A549 (cell line): Measurements from ENCODE around the gene TUBGCP6. TPM values are rescaled to one million over a fixed set of nuclear protein-coding genes. Genes with fewer than 3 reads are reported as not detected.

ENCODE experiments used
- ATAC-seq, 2 experiments: fragments of 200-7000 bp in 1 of 2; fragments of >200 bp in 1 of 2; cut with Nextera tagmentation in 1 of 2; cut with Tn5 transposase in 1 of 2; 3 replicates each; pipeline versions ENCODE4 v1.8.0 to v1.9.1; 2018 to 2020; ENCODE audit warnings: mild to moderate bottlenecking in 1 of 2, moderate library complexity in 1 of 2
- CTCF ChIA-PET: fragments of 300-600 bp; sonication (Branson Sonifier 250); formaldehyde crosslinking; extraction: SDS; loops from one replicate; lab custom pipeline; 2021; ENCODE audit warnings: antibody characterized with exemption, inconsistent platforms; lab: Yijun Ruan, JAX
- POLR2A ChIA-PET: fragments of 350-600 bp; formaldehyde crosslinking; extraction: SDS; loops from one replicate; lab custom pipeline; 2021; ENCODE audit warnings: antibody characterized with exemption, inconsistent platforms; lab: Yijun Ruan, JAX
- DNase-seq, 2 experiments: peaks; one replicate each; pipeline versions ENCODE4 v3.0.0 to v3.0.0-alpha.2; 2011 to 2016; ENCODE audit warnings: low read depth in 1 of 2, low spot score in 1 of 2
- FAIRE-seq: peaks from 2 replicates; lab custom pipeline; 2011; peaks lifted over from hg19 to GRCh38; lab: Jason Lieb, UNC
- H3K27ac ChIP-seq, 2 experiments: fragments of >200 bp; sonication (Bioruptor Twin); formaldehyde crosslinking; 3 replicates each; pipeline ENCODE4 v1.5.1; 2016 to 2017
- H3K4me1 ChIP-seq: fragments of >200 bp; sonication (Bioruptor Twin); formaldehyde crosslinking; 3 replicates; pipeline ENCODE4 v1.6.1; 2016
- H3K4me2 ChIP-seq: fragments of >200 bp; sonication (Bioruptor Twin); formaldehyde crosslinking; 3 replicates; pipeline ENCODE4 v1.6.1; 2016
- H3K4me3 ChIP-seq: fragments of >200 bp; sonication (Bioruptor Twin); formaldehyde crosslinking; 3 replicates; pipeline ENCODE4 v1.5.1; 2016
- H3K9me3 ChIP-seq: fragments of >200 bp; sonication (Bioruptor Twin); formaldehyde crosslinking; 3 replicates; pipeline ENCODE4 v1.6.1; 2016
- BHLHE40 ChIP-seq: IDR thresholded peaks from 2 replicates; pipeline ENCODE4 v1.6.1; 2012; ENCODE audit warnings: low read depth, low read length, inconsistent platforms
- CBX2 ChIP-seq: fragments of 200-600 bp; sonication (generic); IDR thresholded peaks from 2 replicates; pipeline ENCODE4 v1.6.1; 2016; ENCODE audit warnings: low read depth, mild to moderate bottlenecking, borderline replicate concordance
- CEBPB ChIP-seq, 2 experiments: fragments of >200 bp in 1 of 2; sonication (Bioruptor Twin) in 1 of 2; formaldehyde crosslinking in 1 of 2; IDR thresholded peaks; 2 replicates each; pipeline ENCODE4 v1.6.1; 2012 to 2016
- CHD2 ChIP-seq: fragments of 150-350 bp; IDR thresholded peaks from 2 replicates; pipeline ENCODE4 v1.6.1; 2014; ENCODE audit warnings: low read length; ENCODE audit not compliant: partially characterized antibody
- CHD4 ChIP-seq: fragments of 200-600 bp; sonication (generic); IDR thresholded peaks from 2 replicates; pipeline ENCODE4 v1.6.1; 2016; ENCODE audit warnings: antibody characterized with exemption, mild to moderate bottlenecking, borderline replicate concordance
- EHF ChIP-seq: fragments of 250-450 bp; sonication (Bioruptor Pico); IDR thresholded peaks from 2 replicates; pipeline ENCODE4 v1.5.0; 2020; ENCODE audit warnings: mild to moderate bottlenecking
- EHMT2 ChIP-seq: fragments of 200-600 bp; sonication (generic); IDR thresholded peaks from 2 replicates; pipeline ENCODE4 v1.6.1; 2016; ENCODE audit warnings: antibody characterized with exemption, low read depth, mild to moderate bottlenecking, moderate library complexity
- EP300 ChIP-seq, 2 experiments: fragments of >200 bp; sonication (Bioruptor Twin); formaldehyde crosslinking; IDR thresholded peaks; 2 replicates in 1 of 2; 3 replicates in 1 of 2; pipeline ENCODE4 v1.6.1; 2016 to 2017
- FOSB ChIP-seq: fragments of 250-450 bp; sonication (Bioruptor Pico); IDR thresholded peaks from 2 replicates; pipeline ENCODE4 v1.5.0; 2020; ENCODE audit warnings: mild to moderate bottlenecking, moderate library complexity
- FOSL2 ChIP-seq, 2 experiments: fragments of 450-650 bp in 1 of 2; fragments of >200 bp in 1 of 2; sonication (Bioruptor Twin) in 1 of 2; formaldehyde crosslinking; IDR thresholded peaks; 2 replicates each; pipeline versions ENCODE4 v1.5.0 to v1.6.1; 2016 to 2020; ENCODE audit warnings: mild to moderate bottlenecking in 1 of 2, moderate library complexity in 1 of 2
- FOXS1 ChIP-seq: fragments of 250-450 bp; sonication (Bioruptor Pico); IDR thresholded peaks from 2 replicates; pipeline ENCODE4 v1.5.0; 2020; ENCODE audit warnings: mild to moderate bottlenecking, moderate library complexity
- HEYL ChIP-seq: fragments of 250-450 bp; sonication (Bioruptor Pico); IDR thresholded peaks from 2 replicates; pipeline ENCODE4 v1.8.0; 2021; ENCODE audit warnings: mild to moderate bottlenecking, moderate library complexity
- HOXA7 ChIP-seq: fragments of 250-450 bp; sonication (Bioruptor Pico); IDR thresholded peaks from 2 replicates; pipeline ENCODE4 v1.5.0; 2020; ENCODE audit warnings: mild to moderate bottlenecking, moderate library complexity
- HOXB5 ChIP-seq: fragments of 250-450 bp; sonication (Bioruptor Pico); IDR thresholded peaks from 2 replicates; pipeline ENCODE4 v1.5.0; 2020; ENCODE audit warnings: mild to moderate bottlenecking, moderate library complexity
- KDM5A ChIP-seq: fragments of 200-600 bp; sonication (generic); IDR thresholded peaks from 2 replicates; pipeline ENCODE4 v1.6.1; 2016; ENCODE audit warnings: antibody characterized with exemption, mild to moderate bottlenecking
- NPAS2 ChIP-seq: fragments of 250-450 bp; sonication (Bioruptor Pico); IDR thresholded peaks from 2 replicates; pipeline ENCODE4 v1.8.0; 2022; ENCODE audit warnings: mild to moderate bottlenecking, moderate library complexity, borderline replicate concordance
- RAD21 ChIP-seq, 2 experiments: fragments of >200 bp in 1 of 2; sonication (Bioruptor Twin) in 1 of 2; formaldehyde crosslinking in 1 of 2; IDR thresholded peaks in 1 of 2; conservative IDR thresholded peaks in 1 of 2; 2 replicates in 1 of 2; 3 replicates in 1 of 2; pipeline ENCODE4 v1.6.1; 2012 to 2018; ENCODE audit warnings: inconsistent platforms in 1 of 2
- SREBF2 ChIP-seq: fragments of 450-650 bp; IDR thresholded peaks from 2 replicates; pipeline ENCODE4 v1.6.1; 2014; ENCODE audit warnings: mild to moderate bottlenecking, moderate library complexity
- TP53 ChIP-seq: fragments of 250-450 bp; sonication (Bioruptor Pico); IDR thresholded peaks from 2 replicates; pipeline ENCODE4 v1.5.0; 2021; ENCODE audit warnings: mild to moderate bottlenecking, moderate library complexity
- ZFP36 ChIP-seq: fragments of 450-650 bp; IDR thresholded peaks from 2 replicates; pipeline ENCODE4 v1.6.1; 2014; ENCODE audit warnings: borderline replicate concordance; ENCODE audit not compliant: partially characterized antibody
- ZSCAN20 ChIP-seq: fragments of 250-450 bp; sonication (Bioruptor Pico); IDR thresholded peaks from 2 replicates; pipeline ENCODE4 v1.8.0; 2022; ENCODE audit warnings: mild to moderate bottlenecking, moderate library complexity
- WGBS: methylation state at CpG from one replicate; pipeline ENCODE4 v1.1.6; 2017; ENCODE audit errors: missing lambda C conversion rate; 5-methylcytosine and 5-hydroxymethylcytosine counted together
- polyA plus RNA-seq, 4 experiments: library from polyadenylated mRNA; depleted of rRNA in 3 of 4; stranded (reverse); fragments of >200 nt; fragmentation: RNase III in 1 of 4; extraction: RNeasy Plus Mini Kit Qiagen cat#74134 plus additional on column Dnase treatment in 1 of 4; gene quantifications; 2 replicates in 3 of 4; 3 replicates in 1 of 4; pipeline ENCODE4 v1.2.3, GENCODE V29; 2011 to 2017
- TF ChIP-seq, protein P1 (sequence below): fragments of >200 bp; sonication (Bioruptor Twin); formaldehyde crosslinking; IDR thresholded peaks from 3 replicates; pipeline ENCODE4 v1.5.1; 2016
- TF ChIP-seq, protein P2 (sequence below): IDR thresholded peaks from 2 replicates; pipeline ENCODE4 v1.6.1; 2012

The TUBGCP6 gene
- polyA plus RNA-seq, 2 of the 4 experiments (the other 2 are of a cell fraction): 6.5 to 14.2 TPM

DNA sequence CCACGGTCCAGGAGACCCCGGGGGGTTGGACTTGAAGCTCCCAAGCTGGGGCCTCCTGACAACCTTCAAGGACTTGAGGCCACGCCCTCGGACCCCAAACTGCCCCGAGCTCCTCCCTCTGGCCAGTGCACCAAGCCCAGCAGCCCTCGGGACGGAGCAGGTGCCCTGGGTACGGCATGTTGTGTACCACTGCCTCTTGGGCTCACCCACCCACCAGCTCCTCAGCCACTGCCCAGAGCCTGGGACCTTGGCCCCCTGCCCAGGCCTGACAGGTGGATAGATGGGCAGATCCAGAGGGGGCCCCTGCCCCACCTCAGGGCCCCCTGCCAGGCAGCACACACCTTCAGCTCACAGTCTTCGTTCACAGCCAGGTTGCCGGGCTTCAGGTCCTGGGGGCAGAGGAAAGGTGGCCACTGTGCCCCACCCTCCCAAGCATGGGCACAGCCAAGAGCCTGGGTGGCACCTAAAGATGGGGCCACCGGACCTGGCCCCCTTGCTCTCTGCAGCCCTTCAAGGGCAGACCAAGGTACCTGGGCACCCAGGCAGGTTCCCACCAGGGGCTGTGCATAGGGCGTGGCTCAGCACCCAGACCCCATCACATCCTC is 11.5 kb upstream of the TUBGCP6 start:
- no peak overlapping the region for H3K4me2 ChIP-seq
- TF ChIP-seq CHD4 (no peak), HEYL (no peak), SREBF2 (no peak), RAD21 (conservative IDR thresholded peaks at IDR 0.05 in 1 of 2, IDR thresholded peaks at IDR 0.05 in 1 of 2) (no peak), CBX2 (no peak), FOSB (CRISPR knock-in tag) (no peak), EHMT2 (no peak), BHLHE40 (no peak), TP53 (no peak), FOXS1 (CRISPR knock-in tag) (no peak), EHF (CRISPR knock-in tag) (no peak), CEBPB (IDR thresholded peaks at IDR 0.05) (no peak), NPAS2 (no peak), ZFP36 (no peak), KDM5A (no peak), HOXA7 (no peak)
- TF ChIP-seq, protein P1, sequence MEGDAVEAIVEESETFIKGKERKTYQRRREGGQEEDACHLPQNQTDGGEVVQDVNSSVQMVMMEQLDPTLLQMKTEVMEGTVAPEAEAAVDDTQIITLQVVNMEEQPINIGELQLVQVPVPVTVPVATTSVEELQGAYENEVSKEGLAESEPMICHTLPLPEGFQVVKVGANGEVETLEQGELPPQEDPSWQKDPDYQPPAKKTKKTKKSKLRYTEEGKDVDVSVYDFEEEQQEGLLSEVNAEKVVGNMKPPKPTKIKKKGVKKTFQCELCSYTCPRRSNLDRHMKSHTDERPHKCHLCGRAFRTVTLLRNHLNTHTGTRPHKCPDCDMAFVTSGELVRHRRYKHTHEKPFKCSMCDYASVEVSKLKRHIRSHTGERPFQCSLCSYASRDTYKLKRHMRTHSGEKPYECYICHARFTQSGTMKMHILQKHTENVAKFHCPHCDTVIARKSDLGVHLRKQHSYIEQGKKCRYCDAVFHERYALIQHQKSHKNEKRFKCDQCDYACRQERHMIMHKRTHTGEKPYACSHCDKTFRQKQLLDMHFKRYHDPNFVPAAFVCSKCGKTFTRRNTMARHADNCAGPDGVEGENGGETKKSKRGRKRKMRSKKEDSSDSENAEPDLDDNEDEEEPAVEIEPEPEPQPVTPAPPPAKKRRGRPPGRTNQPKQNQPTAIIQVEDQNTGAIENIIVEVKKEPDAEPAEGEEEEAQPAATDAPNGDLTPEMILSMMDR: no peak
- TF ChIP-seq, all 56 proteins: peak for 0
- Histone ChIP-seq H3K9me3 (no peaks in the 10 kb centered on the region), H3K4me1 (peaks cover 10% of the 10 kb centered on the region; the same call in 2 of the 3 replicates), H3K4me3 (no peak overlapping the region), H3K27ac (no peak overlapping the region)
- ATAC-seq (no peak), FAIRE-seq (no peak), DNase-seq (no peak)
- POLR2A ChIA-PET: no interaction called here
- CTCF ChIA-PET: interaction anchor here (0.5 to 2.4 kb wide), 5 partner anchors 11 to 269 kb away, joined by 3 to 11 read pairs (median 4); partner anchors contain the start of gene SCO2
- WGBS: no CpG with 5 or more reads among the region's 12 CpGs

DNA sequence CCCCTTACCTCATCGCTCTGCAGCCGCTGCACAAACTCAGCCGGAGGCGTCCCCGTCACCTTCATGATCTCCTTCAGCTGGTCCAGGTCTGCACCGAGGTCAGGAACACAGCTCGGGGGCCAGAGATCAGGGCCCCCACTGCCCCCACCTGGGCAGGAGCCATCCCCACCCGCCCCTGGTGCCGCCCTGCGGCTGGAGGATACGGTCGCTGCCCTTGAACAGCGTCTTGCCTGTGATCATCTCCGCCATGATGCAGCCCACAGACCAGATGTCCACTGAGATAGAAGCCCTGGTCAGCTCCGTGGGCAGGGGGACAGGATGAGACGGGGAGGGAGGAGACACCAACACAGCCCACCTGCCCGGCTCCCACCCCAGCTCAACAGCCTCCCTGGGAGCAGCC is 10.8 kb upstream of the TUBGCP6 start:
- FAIRE-seq (no peak), ATAC-seq (no peak)
- POLR2A ChIA-PET: interaction anchor here (0.5 kb wide), 1 partner anchor 209 kb away, joined by 3 read pairs; no protein-coding TSS in a partner anchor
- H3K4me3 ChIP-seq: no peak overlapping the region
- H3K4me2 ChIP-seq: no peak overlapping the region
- H3K27ac ChIP-seq: no peak overlapping the region
- WGBS: 96% methylated on average over 10 of the region's 17 CpGs
- peaks cover 12% of the 10 kb centered on the region; the same call in 2 of the 3 replicates for H3K4me1 ChIP-seq
- H3K9me3 ChIP-seq: no peaks in the 10 kb centered on the region
- no peak for TF ChIP-seq HOXB5 (CRISPR knock-in tag)
- no peak for TF ChIP-seq HOXA7
- no peak for TF ChIP-seq CHD4
- TF ChIP-seq HEYL: no peak
- no peak for TF ChIP-seq FOSL2 (IDR thresholded peaks at IDR 0.05)
- TF ChIP-seq FOSL2 (CRISPR knock-in tag; IDR thresholded peaks at IDR 0.05): no peak
- no peak for TF ChIP-seq EP300 (IDR thresholded peaks at IDR 0.05)
- no peak for TF ChIP-seq CHD2
- TF ChIP-seq ZSCAN20 (CRISPR knock-in tag): no peak
- TF ChIP-seq, protein P2, sequence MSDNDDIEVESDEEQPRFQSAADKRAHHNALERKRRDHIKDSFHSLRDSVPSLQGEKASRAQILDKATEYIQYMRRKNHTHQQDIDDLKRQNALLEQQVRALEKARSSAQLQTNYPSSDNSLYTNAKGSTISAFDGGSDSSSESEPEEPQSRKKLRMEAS: no peak
- TF ChIP-seq, all 56 proteins: peak for 0
- CTCF ChIA-PET: interaction anchor here (0.8 to 2.4 kb wide), 4 partner anchors 12 to 270 kb away, joined by 3 to 11 read pairs (median 4); partner anchors contain the start of gene SCO2
- DNase-seq: no peak
